Measurements from ENCODE around the gene CYB5R4. TPM values are rescaled to one million over a fixed set of nuclear protein-coding genes. Genes with fewer than 3 reads are reported as not detected.

Gene CYB5R4
- total and polyA plus RNA-seq, 2 of the 13 experiments (the other 11 are each of a cell fraction or from before 2014, with no cell fraction given), result 5.3 to 26.1 TPM

DNA sequence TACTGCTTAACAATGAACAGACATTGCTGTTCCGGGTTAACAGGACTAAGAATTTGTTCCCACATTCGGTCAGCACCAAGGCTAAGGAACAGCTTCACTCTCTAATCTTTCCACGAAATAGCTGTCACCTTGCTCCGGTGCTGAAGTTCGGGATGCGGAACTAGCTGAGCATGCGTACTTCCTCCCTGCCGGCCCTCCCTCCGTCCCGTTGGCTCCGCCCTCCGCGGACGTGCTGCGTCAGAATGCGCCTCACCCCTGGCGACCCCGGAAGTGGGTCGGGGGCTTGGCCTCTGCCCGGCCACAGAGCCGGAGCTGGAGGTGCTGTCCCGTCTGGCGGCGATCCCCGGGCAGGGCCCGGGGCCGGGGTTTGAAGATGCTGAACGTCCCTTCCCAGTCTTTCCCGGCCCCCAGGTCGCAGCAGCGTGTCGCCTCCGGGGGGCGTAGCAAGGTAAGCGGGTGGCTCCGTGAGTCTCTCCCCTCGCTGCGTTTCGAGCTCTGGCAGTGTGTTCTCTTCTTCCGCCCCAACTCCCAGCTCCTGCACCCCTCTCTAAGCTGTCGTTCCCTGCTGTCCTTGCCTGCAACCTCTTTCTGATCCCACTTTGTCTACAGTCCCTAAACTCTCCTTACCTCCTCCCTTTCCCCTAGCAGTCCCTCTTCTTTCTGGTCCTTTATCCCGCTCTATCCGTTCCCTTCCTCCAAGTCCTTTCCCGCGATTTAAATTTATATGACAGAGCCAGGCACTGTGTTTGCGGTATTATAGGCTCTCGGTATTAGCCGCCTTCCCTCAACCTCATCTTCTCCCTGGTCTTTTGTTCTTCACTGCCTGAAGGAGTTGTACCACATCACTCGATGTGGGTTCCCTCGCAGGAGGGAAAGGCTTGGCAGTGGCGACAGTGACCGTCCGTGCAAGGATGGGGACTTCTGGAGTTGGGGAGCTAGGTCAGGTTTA is at the start of gene CYB5R4 (continued):
- TF ChIP-seq, protein P1, sequence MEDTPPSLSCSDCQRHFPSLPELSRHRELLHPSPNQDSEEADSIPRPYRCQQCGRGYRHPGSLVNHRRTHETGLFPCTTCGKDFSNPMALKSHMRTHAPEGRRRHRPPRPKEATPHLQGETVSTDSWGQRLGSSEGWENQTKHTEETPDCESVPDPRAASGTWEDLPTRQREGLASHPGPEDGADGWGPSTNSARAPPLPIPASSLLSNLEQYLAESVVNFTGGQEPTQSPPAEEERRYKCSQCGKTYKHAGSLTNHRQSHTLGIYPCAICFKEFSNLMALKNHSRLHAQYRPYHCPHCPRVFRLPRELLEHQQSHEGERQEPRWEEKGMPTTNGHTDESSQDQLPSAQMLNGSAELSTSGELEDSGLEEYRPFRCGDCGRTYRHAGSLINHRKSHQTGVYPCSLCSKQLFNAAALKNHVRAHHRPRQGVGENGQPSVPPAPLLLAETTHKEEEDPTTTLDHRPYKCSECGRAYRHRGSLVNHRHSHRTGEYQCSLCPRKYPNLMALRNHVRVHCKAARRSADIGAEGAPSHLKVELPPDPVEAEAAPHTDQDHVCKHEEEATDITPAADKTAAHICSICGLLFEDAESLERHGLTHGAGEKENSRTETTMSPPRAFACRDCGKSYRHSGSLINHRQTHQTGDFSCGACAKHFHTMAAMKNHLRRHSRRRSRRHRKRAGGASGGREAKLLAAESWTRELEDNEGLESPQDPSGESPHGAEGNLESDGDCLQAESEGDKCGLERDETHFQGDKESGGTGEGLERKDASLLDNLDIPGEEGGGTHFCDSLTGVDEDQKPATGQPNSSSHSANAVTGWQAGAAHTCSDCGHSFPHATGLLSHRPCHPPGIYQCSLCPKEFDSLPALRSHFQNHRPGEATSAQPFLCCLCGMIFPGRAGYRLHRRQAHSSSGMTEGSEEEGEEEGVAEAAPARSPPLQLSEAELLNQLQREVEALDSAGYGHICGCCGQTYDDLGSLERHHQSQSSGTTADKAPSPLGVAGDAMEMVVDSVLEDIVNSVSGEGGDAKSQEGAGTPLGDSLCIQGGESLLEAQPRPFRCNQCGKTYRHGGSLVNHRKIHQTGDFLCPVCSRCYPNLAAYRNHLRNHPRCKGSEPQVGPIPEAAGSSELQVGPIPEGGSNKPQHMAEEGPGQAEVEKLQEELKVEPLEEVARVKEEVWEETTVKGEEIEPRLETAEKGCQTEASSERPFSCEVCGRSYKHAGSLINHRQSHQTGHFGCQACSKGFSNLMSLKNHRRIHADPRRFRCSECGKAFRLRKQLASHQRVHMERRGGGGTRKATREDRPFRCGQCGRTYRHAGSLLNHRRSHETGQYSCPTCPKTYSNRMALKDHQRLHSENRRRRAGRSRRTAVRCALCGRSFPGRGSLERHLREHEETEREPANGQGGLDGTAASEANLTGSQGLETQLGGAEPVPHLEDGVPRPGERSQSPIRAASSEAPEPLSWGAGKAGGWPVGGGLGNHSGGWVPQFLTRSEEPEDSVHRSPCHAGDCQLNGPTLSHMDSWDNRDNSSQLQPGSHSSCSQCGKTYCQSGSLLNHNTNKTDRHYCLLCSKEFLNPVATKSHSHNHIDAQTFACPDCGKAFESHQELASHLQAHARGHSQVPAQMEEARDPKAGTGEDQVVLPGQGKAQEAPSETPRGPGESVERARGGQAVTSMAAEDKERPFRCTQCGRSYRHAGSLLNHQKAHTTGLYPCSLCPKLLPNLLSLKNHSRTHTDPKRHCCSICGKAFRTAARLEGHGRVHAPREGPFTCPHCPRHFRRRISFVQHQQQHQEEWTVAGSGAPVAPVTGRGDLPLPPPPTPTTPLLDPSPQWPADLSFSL (CRISPR knock-in tag; IDR thresholded peaks at IDR 0.05), result 0 out of 2 replicates have a peak, but pooled peaks have one; percentile 47
- TF ChIP-seq, protein P2, sequence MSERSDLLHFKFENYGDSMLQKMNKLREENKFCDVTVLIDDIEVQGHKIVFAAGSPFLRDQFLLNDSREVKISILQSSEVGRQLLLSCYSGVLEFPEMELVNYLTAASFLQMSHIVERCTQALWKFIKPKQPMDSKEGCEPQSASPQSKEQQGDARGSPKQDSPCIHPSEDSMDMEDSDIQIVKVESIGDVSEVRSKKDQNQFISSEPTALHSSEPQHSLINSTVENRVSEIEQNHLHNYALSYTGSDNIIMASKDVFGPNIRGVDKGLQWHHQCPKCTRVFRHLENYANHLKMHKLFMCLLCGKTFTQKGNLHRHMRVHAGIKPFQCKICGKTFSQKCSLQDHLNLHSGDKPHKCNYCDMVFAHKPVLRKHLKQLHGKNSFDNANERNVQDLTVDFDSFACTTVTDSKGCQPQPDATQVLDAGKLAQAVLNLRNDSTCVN (CRISPR knock-in tag; IDR thresholded peaks at IDR 0.05; ENCODE audit: borderline replicate concordance), result peak; percentile 95
- TF ChIP-seq, protein P3, sequence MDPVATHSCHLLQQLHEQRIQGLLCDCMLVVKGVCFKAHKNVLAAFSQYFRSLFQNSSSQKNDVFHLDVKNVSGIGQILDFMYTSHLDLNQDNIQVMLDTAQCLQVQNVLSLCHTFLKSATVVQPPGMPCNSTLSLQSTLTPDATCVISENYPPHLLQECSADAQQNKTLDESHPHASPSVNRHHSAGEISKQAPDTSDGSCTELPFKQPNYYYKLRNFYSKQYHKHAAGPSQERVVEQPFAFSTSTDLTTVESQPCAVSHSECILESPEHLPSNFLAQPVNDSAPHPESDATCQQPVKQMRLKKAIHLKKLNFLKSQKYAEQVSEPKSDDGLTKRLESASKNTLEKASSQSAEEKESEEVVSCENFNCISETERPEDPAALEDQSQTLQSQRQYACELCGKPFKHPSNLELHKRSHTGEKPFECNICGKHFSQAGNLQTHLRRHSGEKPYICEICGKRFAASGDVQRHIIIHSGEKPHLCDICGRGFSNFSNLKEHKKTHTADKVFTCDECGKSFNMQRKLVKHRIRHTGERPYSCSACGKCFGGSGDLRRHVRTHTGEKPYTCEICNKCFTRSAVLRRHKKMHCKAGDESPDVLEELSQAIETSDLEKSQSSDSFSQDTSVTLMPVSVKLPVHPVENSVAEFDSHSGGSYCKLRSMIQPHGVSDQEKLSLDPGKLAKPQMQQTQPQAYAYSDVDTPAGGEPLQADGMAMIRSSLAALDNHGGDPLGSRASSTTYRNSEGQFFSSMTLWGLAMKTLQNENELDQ (CRISPR knock-in tag; IDR thresholded peaks at IDR 0.05; ENCODE audit: borderline replicate concordance), result peak; percentile 99
- TF ChIP-seq, protein P4, sequence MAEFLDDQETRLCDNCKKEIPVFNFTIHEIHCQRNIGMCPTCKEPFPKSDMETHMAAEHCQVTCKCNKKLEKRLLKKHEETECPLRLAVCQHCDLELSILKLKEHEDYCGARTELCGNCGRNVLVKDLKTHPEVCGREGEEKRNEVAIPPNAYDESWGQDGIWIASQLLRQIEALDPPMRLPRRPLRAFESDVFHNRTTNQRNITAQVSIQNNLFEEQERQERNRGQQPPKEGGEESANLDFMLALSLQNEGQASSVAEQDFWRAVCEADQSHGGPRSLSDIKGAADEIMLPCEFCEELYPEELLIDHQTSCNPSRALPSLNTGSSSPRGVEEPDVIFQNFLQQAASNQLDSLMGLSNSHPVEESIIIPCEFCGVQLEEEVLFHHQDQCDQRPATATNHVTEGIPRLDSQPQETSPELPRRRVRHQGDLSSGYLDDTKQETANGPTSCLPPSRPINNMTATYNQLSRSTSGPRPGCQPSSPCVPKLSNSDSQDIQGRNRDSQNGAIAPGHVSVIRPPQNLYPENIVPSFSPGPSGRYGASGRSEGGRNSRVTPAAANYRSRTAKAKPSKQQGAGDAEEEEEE (CRISPR knock-in tag; IDR thresholded peaks at IDR 0.05; ENCODE audit: borderline replicate concordance), result no peak
- TF ChIP-seq SRSF1 (optimal IDR thresholded peaks at IDR 0.05; ENCODE audit: low read depth, low read length) (peak; percentile 58), PAX8 (CRISPR knock-in tag; IDR thresholded peaks at IDR 0.05; ENCODE audit: borderline replicate concordance) (no peak; the same call in 1 of the 2 replicates), SRSF9 (IDR thresholded peaks at IDR 0.05; ENCODE audit: borderline replicate concordance, insufficient read depth, low read depth, low read length, poor library complexity, severe bottlenecking) (no peak), ZNF256 (CRISPR knock-in tag; conservative IDR thresholded peaks at IDR 0.05) (peak; percentile 96), DNMT1 (CRISPR knock-in tag; IDR thresholded peaks at IDR 0.05) (no peak), ELF4 (CRISPR knock-in tag; IDR thresholded peaks at IDR 0.05; ENCODE audit: borderline replicate concordance) (peak; percentile 91), CAMTA2 (CRISPR knock-in tag; IDR thresholded peaks at IDR 0.05; ENCODE audit: borderline replicate concordance) (no peak; the same call in 1 of the 2 replicates)
- TF ChIP-seq, protein P5, sequence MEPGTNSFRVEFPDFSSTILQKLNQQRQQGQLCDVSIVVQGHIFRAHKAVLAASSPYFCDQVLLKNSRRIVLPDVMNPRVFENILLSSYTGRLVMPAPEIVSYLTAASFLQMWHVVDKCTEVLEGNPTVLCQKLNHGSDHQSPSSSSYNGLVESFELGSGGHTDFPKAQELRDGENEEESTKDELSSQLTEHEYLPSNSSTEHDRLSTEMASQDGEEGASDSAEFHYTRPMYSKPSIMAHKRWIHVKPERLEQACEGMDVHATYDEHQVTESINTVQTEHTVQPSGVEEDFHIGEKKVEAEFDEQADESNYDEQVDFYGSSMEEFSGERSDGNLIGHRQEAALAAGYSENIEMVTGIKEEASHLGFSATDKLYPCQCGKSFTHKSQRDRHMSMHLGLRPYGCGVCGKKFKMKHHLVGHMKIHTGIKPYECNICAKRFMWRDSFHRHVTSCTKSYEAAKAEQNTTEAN (CRISPR knock-in tag; conservative IDR thresholded peaks at IDR 0.05), result peak; percentile 96

All from HepG2 (cell line).